Hematopoietic multipotent progenitor cell (in vitro differentiated cells): ENCODE measurements around the gene OR5H6. TPM values are rescaled to one million over a fixed set of nuclear protein-coding genes. Genes with fewer than 3 reads are reported as not detected.
A peak's percentile ranks its signal among the peaks of the same experiment; 100 is the strongest.
"Not testable (repeated sequence)": the region's sequence is repeated elsewhere in the genome, so short reads cannot be mapped to it uniquely, and the experiment has no call there.

ENCODE experiments used
- DNase-seq, 3 donors: peaks; one replicate each; pipeline ENCODE4 v3.0.0-alpha.2; 2011 to 2015; ENCODE audit warnings: low read depth in 2 of 3, low spot score in 2 of 3
- total RNA-seq: library from RNA; depleted of rRNA; stranded (reverse); fragments of >200 nt; gene quantifications from one replicate; pipeline ENCODE4 v1.2.3, GENCODE V29; 2012

Gene OR5H6
- not detected for total RNA-seq

GRCh38 chr3:98263944-98264343 is at the start of gene OR5H6:
Gene OR5H6 (plus strand): TSS chr3:98264244. CDS start chr3:98264333, 89 bp downstream.
- no peak for DNase-seq

GRCh38 chr3:98215051-98215450 is 49.0 kb upstream of the OR5H6 start:
- no peak for DNase-seq

GRCh38 chr3:98223907-98224672 is 40.0 kb upstream of the OR5H6 start:
- DNase-seq, result no peak

DNA sequence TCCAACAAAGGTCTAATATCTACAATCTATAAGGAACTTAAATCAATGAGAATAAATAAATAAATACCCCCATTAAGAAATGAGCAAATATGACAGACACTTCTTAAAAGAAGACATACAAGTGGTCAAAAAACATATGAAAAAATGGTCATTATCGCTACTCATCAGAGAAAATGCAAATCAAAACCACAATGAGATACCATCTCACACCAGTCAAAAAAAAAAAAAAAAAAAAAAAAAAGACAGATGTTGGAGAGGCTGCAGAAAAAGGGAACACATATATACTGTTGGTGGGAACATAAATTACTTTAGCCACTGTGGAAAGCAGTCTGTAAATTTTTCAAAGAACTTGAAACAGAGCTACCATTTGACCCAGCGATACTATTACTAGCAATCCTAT is 31.6 kb upstream of the OR5H6 start:
- no peak for DNase-seq

GRCh38 chr3:98233468-98233867 is 30.6 kb upstream of the OR5H6 start:
- DNase-seq, result peak in 2 of 3 donors; percentile 1 to 34

DNA sequence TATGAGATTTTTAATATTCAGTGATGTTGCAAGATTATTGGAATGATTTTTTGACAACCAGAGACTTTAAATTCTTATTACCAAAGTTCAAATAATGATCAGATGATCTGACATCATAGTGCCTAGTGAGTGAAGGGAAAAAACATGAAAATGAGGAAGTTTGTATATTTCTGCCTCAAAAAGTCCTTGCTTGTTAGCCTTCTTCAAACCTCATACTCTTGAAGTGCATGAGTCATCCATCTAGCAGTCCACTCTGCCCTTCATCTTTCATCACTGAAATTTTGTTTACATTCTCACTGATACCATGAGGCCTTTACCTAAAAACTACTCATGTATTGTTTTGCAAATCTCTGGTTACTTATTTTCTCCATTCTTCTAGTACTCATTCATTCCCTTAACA is 23.9 kb upstream of the OR5H6 start:
- DNase-seq, result peak in 1 of 3 donors; percentile 27

DNA sequence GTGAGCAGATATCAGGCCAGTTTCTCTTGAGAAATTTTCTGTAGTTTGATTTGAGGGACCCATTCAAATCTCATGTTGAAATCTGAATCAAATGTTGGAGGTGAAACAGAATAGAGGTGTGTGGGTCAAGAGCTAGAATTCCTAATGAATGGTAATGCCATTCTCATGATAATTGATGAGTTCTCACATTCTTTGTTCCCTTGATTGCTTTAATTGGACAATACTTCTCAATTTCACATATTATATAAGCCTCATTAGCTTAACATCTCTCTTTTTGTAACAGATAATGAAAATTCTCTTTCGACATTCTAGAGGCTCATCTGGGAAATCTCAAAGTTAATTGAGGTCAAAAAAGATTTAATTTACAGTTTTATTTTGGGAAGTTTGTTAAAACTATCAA is 21.9 kb upstream of the OR5H6 start:
- no peak for DNase-seq

DNA sequence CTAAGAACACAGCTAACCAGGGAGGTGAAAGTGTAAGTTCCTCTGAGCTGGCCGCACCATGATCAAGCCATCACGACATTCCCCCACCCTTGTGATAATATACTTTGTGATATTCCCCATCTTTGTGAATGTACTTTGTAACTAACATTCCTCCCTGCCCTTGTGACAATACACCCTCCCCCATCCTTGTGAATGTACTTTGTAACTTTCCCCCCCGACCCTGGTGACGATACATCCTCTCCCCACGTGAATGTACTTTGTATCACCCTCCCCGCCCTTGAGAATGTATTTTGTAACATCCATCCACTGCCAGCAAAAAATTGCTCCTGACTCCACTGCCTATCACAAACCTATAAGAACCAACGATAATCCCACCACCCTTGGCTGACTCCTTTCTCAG is 20.2 kb upstream of the OR5H6 start:
- DNase-seq, result no peak

DNA sequence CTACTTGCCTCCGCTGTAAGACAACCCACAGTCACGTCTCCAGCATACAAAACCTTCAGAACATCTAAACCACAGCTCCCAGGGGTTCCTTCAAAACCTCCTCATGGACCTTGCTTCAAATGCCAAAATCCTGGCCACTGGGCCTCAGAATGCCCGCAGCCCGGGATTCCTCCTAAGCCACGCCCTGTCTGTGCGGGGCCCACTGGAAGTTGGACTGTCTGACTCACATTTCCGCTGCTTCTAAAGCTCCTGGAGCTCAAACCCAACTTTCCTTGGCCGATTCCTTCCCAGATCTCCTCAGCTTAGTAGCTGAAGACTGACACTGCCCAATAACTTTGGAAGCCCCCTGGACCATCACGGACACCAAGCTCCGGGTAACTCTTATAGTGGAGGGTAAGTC is 17.9 kb upstream of the OR5H6 start:
- DNase-seq, result no peak

DNA sequence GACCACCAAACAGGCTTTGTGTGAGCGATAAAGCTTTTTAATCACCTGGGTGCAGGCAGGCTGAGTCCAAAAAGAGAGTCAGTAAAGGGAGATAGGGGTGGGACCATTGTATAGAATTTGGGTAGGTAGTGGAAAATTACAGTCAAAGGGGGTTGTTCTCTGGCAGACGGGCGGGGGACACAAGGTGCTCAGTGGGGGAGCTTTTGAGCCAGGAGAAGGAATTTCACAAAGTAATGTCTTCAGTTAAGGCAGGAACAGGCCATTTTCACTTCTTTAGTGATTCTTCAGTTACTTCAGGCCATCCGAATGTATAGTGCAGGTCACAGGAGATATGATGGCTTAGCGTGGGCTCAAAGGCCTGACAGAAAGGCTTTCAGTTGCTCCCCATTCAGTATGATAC is 8.0 kb upstream of the OR5H6 start:
- not testable (repeated sequence) for DNase-seq

DNA sequence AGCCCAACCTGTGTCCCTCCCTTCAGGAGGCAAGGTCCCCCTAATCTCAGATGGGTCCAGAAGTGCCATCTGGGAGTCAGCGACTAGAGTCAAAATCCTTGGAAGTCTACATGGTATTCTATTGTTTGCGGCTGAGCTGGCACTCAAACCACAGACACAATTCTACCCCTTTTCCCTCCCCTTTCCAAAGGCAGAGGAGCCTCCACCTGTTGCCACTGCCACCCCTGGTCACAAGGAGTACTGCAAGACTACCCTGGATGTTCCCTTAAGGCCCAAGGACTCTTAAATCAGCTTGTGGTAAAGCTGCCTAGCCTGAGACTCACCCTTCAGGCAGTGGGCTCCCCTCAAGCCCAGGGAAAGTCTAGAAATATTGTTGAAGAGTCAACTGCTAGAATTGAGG is 4.3 kb upstream of the OR5H6 start:
- DNase-seq, result no peak

DNA sequence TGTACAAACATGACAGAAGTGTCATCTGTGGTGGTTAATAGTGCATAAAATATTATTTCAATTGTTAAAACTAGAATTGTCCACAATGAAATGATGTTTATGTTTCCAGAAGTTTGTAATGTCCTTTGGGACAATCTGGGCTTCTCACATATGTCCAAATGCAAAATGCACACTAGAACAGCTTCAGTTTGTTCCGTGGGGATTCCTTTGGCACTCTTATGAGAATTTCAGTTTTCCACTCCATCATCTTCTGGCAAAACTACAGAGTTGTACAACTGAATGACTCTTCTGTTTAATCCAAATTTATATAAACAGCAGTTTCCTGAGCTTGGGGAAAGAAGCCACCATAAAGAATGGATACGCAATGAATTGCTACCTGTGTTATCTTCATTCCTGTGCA is 2.0 kb upstream of the OR5H6 start:
- no peak for DNase-seq

DNA sequence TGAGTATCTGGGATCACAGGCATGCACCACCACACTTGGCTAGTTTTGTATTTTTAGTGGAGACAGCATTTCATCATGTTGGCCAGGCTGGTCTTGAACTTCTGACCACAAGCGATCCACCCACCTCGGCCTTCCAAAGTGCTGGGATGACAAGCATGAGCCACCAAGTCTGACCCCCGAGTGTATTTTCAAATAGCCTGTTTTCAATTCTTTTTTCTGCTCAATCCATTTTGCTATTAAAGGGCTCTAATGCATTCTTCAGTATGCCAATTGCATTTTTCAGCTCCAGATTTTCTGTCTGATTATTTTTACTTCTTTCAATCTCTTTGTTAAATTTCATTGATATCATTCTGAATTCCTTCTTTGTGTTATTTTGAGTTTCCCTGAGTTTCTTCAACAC is 5.8 kb downstream of the OR5H6 start:
- no peak for DNase-seq

- no peak for DNase-seq
These were observed 8.1 kb downstream of the OR5H6 start for GRCh38 chr3:98272126-98272525.

DNA sequence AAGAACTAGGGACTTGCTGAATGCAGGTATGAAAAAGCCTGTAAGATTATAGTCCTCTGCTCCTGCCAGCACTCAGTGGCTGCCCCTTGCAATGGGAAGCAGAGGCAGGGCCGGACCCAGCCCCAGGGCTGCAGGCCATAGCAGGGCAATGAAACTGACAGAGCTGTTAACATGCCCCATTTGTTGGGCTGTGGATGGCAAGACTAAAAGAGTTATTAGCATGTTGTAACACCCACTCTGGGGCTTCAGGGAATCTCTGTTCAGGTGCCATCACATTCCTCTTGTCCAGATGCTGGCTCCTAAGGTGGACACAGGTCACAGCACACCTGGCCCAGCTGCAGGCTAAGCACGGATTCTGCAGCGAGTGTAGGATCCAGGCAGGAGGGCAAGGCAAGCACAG is 10.9 kb downstream of the OR5H6 start:
- no peak for DNase-seq

GRCh38 chr3:98282205-98282604 is 18.2 kb downstream of the OR5H6 start, which contains the start of gene OR5H2:
Gene OR5H2 (plus strand): TSS chr3:98282505. CDS start chr3:98282903, 398 bp downstream.
- no peak for DNase-seq

GRCh38 chr3:98290916-98291315 is 26.9 kb downstream of the OR5H6 start:
- DNase-seq, result no peak

DNA sequence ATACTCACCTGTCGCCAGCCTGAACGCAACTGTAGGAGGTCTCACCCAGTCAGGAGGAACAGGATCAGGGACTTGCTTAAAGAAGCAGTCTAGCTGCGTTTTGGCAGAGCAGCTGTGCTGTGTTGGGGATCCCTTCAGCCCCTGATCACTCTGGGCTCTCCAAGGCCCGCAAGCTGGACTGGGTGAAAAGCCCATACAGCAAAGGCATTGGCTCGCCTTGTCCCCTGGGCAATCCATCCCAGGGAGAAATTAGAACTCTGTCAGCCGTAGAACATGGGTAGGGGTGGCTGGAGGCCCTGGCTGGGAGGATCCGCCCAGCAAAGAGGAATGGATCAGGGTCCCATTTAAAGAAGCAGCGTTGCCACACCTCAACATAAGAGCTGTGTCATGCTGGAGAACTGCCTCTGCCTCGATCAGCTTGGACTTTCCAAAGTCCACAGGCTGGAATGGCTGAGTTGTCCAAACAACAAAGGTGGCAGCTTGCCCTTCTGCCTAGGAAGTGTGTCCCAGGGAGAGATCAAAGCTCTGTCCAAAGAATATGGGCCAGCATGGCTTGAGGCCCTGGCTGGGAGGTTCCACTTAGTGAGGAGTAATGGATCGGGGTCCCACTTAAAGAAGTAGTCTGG is 27.4 kb downstream of the OR5H6 start:
- DNase-seq, result no peak
